HG02884 (cell line): ENCODE data around the gene FYCO1.

Source experiments
- ATAC-seq: cut with Tn5 transposase; IDR thresholded peaks from one replicate; pipeline ENCODE4 v1.9.1; 2021; ENCODE audit warnings: mild to moderate bottlenecking, moderate library complexity; ENCODE audit not compliant: unreplicated experiment

Gene FYCO1

GRCh38 chr3:45921158-45922038 lies 74.2 kb downstream of the FYCO1 start:
- no peak for ATAC-seq

- ATAC-seq = no peak
Measured at GRCh38 chr3:45917146-45917898, 78.3 kb downstream of the FYCO1 start.

- ATAC-seq = peak; percentile 91
Measured at GRCh38 chr3:45915518-45916231, 79.9 kb downstream of the FYCO1 start.

- no peak for ATAC-seq
Measured at GRCh38 chr3:45915059-45915439, 80.6 kb downstream of the FYCO1 start.

- ATAC-seq = no peak
Measured at GRCh38 chr3:45914362-45915058, 81.1 kb downstream of the FYCO1 start.

GRCh38 chr3:45912435-45912834 lies 83.2 kb downstream of the FYCO1 start:
- ATAC-seq = no peak

GRCh38 chr3:45911511-45912226 lies 84.0 kb downstream of the FYCO1 start:
- ATAC-seq = no peak

GRCh38 chr3:45910892-45911291 lies 84.7 kb downstream of the FYCO1 start:
- ATAC-seq = no peak

GRCh38 chr3:45909542-45909941 lies 86.1 kb downstream of the FYCO1 start:
- no peak for ATAC-seq

- ATAC-seq = no peak
Measured at GRCh38 chr3:45908761-45909160, 86.9 kb downstream of the FYCO1 start.

GRCh38 chr3:45907769-45908705 lies 87.6 kb downstream of the FYCO1 start:
- no peak for ATAC-seq

- no peak for ATAC-seq
Measured at GRCh38 chr3:45906681-45907407, 88.8 kb downstream of the FYCO1 start.

- ATAC-seq = no peak
Measured at GRCh38 chr3:45905755-45906154, 89.9 kb downstream of the FYCO1 start.

GRCh38 chr3:45904931-45905330 lies 90.7 kb downstream of the FYCO1 start:
- ATAC-seq = peak; percentile 55

- no peak for ATAC-seq
Measured at GRCh38 chr3:45896956-45897355, 98.7 kb downstream of the FYCO1 start.

GRCh38 chr3:45895686-45896468 lies 99.7 kb downstream of the FYCO1 start:
- ATAC-seq = no peak

- ATAC-seq = no peak
Measured at GRCh38 chr3:45894015-45894414, 101.6 kb downstream of the FYCO1 start.

GRCh38 chr3:45892161-45892560 lies 103.5 kb downstream of the FYCO1 start:
- ATAC-seq = no peak
